Fibroblast of skin of right quadriceps (primary cell): ENCODE data around the gene ACTR10.

Experiments
- DNase-seq: peaks from one replicate; pipeline ENCODE4 v3.0.0-alpha.2; 2013

The ACTR10 gene

GRCh38 chr14:58199726-58200479 lies at the start of gene ACTR10:
Gene ACTR10 (plus strand): TSS chr14:58200149. CDS start chr14:58200218, 69 bp downstream.
- peak; percentile 73 for DNase-seq

GRCh38 chr14:58150243-58150805 lies 49.6 kb upstream of the ACTR10 start:
- no peak for DNase-seq

DNA sequence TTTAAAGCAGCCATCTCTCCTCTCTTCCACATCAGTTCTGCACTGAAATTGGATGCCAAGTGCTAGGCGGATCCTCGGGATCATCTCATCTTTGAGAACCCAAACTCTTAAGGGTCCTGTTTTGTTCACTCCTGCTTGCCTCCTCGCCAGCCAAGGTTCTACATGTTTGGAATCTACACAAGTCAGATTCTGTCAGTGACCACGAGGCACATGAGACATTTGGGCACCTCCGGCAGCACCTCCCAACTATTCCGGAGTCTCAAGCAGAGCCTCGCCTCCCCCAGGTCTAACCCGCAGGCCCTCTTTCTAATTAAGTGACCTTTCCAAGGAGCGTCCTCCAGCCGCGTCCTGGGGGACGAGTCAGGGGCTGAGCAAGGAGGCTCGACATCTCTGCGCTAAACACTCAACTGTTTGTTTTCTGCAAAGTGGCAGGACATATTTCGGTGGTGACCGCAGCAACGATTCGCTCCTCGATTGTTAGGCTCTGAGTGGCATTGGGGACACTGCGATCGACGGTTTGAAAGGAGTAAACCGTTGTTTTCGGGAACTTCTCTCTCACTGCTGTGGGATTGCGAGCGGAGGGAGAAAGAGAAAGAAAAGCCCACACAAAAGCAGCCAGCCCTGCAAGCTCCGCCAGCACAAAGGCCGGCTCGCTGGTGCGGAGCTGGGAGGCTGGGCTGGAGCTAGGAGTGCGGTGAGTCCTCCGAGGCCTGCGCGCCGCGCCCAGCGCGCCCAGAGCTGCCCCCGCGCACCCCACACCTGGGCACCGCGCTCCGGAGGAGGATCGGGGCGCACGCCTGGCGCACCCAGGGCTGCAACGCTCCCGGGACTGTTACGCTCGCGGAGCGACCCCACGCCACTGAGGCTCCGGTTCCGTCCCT lies 48.6 kb upstream of the ACTR10 start:
- peak; percentile 34 for DNase-seq

DNA sequence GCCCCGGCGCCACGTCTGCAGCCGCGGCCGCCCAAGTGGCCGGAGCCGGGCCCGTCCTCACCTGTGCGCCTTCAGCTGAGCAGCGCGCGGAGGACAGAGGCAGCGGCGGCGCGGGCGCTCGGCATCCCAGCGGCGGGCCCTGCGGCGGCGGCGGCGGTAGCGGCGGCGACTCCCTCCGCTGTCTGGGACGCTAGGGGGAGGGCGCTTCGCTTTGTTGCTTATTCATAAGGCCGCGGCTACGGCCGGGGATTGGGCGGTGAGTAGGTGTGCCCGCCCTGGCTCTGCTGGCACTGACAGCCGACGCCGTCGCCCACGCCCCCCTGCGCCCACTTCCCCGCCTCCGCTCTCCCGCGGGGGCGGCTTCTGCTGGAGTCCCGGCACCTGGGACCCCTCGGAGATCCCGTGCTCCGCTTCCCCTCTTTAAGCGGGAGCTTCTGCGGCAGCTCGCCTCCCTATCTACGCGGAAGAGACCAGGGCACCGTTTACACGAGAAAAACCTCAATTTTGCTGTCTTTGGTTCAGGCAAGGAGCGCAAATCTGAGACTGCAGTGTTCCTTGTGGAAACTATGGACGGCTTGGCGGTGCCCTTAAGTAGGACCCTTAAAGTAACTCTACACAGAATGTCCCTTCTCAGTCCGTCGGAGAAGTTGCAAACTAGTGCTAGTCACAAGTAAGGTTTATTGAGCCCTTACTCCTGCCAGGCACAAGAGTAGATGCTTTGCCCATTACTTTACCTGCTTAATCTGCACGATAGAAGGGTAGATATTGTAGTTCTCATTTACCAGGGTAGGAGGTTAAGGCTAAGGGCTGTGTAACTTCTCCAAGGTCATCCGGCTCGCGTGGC lies 47.7 kb upstream of the ACTR10 start, which contains the start of gene ARMH4:
Gene ARMH4, minus strand, starts transcription at position 200 of the 844 bp plus-strand sequence. CDS start 12,855 bp downstream, outside the sequence.
- DNase-seq, result peak; percentile 85

DNA sequence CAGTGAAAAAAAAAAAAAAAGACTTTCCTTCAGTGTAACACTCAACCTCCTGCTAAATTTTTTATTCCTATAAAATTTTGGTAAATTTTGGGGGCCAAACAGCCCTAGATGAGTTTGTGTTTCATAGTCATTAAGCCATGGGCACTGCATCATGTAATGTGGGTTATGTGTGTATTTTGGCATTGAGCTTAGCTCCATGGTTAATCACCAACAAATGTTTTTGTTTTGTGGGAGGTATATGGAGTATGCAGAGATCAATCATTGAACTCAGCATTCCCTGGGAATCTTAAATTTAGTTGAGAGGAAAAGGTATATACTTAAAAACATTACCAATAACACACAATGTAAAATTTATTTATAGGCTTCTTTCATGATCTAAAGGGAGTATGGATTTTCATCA lies 39.4 kb upstream of the ACTR10 start:
- DNase-seq, result no peak

DNA sequence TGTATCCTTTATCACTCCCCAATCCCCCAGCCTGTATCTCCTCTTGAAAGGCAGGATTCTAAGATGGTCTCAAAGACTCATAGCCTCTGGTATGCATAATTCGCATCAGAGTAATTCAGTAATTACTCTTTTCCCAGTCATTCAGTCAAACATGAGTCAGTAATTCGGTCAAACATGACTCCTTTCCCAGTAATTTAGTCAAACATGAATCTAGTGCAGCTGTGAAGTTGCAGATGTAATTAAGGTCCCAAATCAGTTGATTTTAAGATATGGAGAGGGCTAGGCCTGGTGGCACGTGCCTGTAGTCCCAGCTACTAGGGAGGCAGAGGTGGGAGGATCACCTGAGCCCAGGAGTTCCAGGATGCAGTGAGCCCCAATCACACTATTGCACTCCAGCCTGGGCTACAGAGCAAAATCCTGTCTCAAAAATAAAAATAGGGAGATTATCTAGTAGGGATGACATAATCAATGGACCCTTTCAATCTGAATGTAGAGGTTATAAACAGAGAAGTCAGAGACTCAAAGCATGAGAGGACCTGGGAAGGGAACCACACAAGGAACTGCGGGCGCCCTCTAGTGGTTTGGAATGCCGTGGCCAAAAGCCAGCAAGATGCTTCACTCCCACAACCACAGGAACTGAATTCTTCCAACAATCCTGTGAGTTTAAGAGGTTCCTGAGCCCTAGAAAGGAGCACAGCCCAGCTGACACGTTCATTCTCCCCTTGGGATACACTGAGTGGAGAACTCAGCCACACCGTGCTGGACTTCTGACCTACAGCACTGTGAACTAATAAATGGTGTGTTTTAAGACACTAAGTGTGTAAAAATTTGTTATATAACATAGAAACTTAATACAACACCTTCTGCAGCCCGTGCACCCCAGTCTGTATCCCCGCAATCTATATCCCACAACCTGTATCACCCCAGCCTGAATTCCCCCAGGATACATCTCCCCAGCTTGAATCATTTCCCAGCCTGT lies 33.7 kb upstream of the ACTR10 start:
- DNase-seq, result peak; percentile 85

DNA sequence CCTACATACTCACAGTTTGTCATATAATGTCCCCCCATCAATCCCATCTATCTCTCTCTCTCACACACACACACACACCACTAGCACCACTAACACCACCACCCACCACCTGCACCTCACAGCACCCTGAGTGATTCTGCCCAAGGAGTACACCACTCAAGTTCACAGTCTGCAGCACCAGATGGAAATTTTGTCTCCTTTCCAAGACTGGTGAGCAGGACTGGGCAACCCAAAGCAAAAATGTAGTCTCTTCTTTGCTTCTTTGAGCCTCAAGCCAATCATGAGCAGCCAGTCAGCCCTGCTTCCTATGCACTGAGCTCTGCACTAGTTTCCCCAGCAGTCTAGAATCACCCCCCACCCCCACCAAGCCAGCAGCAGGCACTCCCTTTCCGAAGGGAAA lies 32.9 kb upstream of the ACTR10 start:
- DNase-seq, result no peak

GRCh38 chr14:58167891-58168290 lies 32.1 kb upstream of the ACTR10 start:
- no peak for DNase-seq

- peak; percentile 79 for DNase-seq
Observed at GRCh38 chr14:58171090-58171489, 28.9 kb upstream of the ACTR10 start.

DNA sequence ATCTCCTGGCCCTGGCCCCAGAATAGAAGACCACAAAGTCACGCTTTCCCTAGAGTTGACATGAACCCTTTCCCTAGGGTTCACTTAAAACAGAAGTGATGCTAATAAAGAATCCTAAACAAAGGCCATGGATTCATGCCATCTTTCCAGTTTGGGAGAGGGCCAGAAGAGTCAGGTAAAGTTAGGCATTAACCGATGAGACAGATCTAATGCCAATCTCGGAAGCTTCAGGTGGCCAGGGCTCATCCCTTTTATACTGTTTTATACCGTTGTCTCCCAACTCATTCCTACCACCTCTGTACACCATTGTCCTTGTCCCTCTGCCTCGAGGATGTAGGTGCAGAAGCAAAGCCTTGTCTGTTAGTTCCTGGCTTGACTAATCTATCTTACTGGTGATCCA lies 22.8 kb upstream of the ACTR10 start:
- no peak for DNase-seq

DNA sequence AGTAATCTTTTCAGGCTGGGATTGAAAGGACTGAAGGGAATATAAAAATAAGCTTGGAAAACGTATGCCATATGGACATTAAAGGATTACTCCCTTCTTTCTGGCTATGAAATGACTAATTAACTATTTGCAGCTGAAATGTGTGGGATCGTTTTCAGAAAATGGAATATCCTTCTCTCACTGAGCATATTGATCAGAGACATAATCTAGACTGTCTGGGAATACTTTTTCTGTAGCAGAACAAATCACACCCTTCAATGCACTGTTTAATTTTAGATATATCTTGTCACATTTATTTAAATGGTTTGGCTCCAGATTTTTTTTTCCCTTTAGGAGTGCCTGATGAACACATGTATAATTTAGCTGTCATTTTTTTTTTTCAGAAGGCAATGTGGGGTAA lies 10.8 kb upstream of the ACTR10 start:
- DNase-seq, result no peak

GRCh38 chr14:58191763-58192601 lies 8.0 kb upstream of the ACTR10 start:
- DNase-seq, result no peak

DNA sequence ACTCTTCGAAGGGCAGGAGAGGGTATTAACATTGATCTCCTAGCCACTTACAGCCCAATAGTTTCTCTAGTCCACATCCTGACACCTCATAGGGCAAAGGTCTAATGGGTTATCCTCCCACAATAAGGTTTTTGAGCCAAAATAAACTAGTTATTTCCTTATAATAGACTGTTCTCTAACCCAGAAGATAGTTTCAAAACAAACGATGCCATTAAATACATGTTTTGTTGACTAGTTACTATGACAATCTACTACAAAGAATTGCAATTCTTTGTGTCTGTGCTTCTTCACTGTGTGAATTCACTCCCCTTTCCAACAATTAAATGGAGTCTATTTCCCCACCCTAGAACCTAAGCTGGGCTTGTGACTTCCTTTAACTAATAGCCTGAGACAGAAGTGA lies 6.4 kb upstream of the ACTR10 start:
- no peak for DNase-seq

DNA sequence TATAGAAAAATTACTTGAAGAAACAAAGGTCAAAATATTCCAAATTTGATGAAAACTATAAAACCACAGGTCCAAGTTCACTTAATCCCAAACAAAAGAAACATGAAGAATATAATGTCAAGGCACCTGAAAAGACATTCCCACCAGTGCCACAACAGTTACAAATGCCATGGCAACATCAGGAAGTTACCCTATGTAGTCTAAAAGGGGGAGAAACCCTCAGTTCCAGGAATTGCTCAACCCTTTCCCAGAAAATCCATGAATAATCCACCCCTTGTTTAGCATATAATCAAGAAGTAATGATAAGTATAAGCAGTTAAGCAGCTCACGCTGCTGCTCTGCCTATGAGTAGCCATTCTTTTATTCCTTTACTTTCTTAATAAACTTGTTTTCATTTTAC lies 3.8 kb upstream of the ACTR10 start:
- no peak for DNase-seq

GRCh38 chr14:58198086-58198485 lies 1.9 kb upstream of the ACTR10 start:
- DNase-seq, result no peak

GRCh38 chr14:58200480-58200841 lies 512 bp downstream of the ACTR10 start:
- DNase-seq, result no peak

DNA sequence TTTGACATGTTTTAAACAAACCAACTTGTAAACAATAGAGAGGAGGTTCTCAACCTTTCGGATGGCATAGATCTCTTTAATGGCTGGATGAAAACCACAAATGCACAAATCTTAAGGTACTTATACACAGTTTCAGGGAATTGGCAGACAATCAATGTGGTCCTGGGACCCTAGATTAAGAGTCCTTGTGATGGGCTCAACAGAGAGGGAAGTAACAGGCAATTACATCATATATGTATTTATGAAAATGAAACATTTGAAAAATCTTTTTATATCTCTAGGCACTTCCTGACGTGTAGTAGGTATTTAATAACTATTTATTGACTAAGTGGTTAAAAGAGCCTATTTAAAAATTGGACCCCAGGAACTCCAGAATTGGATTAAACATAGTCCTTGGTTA lies 897 bp downstream of the ACTR10 start:
- DNase-seq, result peak; percentile 1

DNA sequence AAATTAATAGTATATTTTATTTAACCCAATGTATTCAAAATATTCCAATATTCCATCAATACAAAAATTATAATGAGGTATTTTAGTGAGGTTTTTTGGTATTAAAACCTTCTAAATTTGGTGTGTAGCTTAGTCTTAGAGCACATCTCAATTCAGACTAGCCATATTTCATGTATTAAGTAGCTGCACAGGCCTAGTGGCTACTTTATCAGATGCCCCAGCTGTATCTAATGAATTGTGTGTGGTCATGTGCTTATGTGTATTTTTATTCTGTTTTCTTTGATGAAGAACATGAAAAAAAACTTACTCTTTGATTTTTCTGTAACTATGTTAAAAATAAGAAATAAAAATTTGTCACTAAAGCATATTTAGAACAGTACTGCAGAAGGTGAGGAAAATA lies 13.2 kb downstream of the ACTR10 start:
- no peak for DNase-seq

DNA sequence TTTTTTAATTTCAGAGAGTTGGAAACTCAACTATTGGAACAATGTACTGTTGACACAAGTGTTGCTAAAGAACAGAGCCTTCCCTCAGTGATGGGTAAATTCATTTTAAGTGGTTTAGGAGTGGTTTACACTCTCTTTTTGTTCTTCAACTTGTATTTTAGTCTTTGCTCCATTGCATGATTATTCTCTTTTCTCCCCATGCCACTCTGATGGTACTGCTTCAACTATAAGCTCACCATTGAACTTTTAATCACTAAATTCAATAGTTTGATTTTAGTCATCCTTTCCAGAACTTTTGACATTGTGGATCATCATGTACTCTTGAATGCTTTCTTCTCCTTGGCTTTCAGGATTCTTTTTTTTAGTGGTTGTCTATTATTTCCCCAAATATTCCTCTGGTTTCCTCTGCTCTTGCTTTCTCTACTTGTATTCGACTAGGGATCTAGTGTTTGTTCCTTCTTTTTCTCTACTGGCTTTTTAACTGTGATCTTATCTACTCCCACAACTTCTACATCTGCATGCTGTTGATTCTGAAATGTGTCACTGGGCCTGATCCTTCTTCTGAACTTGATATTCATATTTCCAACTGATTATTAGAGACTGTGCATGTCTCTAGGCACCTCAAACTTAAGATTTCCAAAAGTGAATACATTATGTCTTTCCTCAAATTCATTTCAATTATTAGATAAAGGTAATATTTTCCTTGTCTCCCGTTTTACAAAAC lies 15.4 kb downstream of the ACTR10 start:
- no peak for DNase-seq

DNA sequence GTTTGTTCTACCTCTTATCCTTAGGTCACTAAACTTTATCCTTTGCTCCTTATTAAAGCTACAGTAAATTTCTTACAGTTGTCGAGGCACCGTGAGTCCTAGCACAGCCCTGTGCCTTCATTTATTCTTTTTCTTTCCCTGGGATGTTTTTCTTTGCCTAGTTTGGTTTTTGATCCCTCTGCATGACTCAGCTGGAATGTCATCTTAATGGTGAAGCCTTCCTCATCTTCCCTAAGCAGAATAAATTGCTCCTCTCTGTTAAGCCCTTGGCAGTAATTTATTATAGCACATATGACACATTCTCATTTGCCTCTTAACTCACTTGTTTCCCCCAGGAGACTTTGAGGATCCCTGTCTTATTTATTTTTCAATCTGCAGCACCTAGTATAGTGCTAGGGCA lies 16.6 kb downstream of the ACTR10 start:
- DNase-seq, result peak; percentile 49
